H9 (cell line): Measurements from ENCODE around the gene MOV10. TPM values are rescaled to one million over a fixed set of nuclear protein-coding genes. Genes with fewer than 3 reads are reported as not detected.

ENCODE experiments used
- DNase-seq: peaks from one replicate; pipeline ENCODE4 v3.0.0-alpha.2; 2017
- H2AFZ ChIP-seq: one replicate; pipeline ENCODE4 v1.6.1; 2013; ENCODE audit warnings: mild to moderate bottlenecking, low read length, control low read depth, moderate library complexity
- H2AK5ac ChIP-seq: 2 replicates; pipeline ENCODE4 v1.6.1; 2013; ENCODE audit warnings: low read length, control low read depth, mixed read lengths; ENCODE audit not compliant: insufficient read length
- H2BK120ac ChIP-seq: one replicate; pipeline ENCODE4 v1.6.1; 2013; ENCODE audit warnings: low read depth, mild to moderate bottlenecking, low read length, control low read depth, inconsistent platforms; ENCODE audit not compliant: poor library complexity, severe bottlenecking
- H2BK12ac ChIP-seq: 2 replicates; pipeline ENCODE4 v1.6.1; 2013; ENCODE audit warnings: low read length, control low read depth, mixed read lengths, low read depth; ENCODE audit not compliant: insufficient read length
- H2BK15ac ChIP-seq: 2 replicates; pipeline ENCODE4 v1.6.1; 2013; ENCODE audit warnings: low read depth, low read length, control low read depth
- H2BK20ac ChIP-seq: one replicate; pipeline ENCODE4 v1.6.1; 2013; ENCODE audit warnings: low read depth, mild to moderate bottlenecking, low read length, control low read depth, inconsistent platforms; ENCODE audit not compliant: poor library complexity, severe bottlenecking
- H2BK5ac ChIP-seq: 2 replicates; pipeline ENCODE4 v1.6.1; 2013; ENCODE audit warnings: low read length, control low read depth, mixed read lengths; ENCODE audit not compliant: insufficient read length
- H3K14ac ChIP-seq: 2 replicates; pipeline ENCODE4 v1.6.1; 2013; ENCODE audit warnings: low read length, control low read depth; ENCODE audit not compliant: insufficient read depth
- H3K18ac ChIP-seq: 2 replicates; pipeline ENCODE4 v1.6.1; 2013; ENCODE audit warnings: low read depth, mild to moderate bottlenecking, mixed read lengths, low read length, control low read depth; ENCODE audit not compliant: insufficient read length
- H3K23ac ChIP-seq: 2 replicates; pipeline ENCODE4 v1.6.1; 2013; ENCODE audit warnings: low read length, control low read depth, mixed read lengths, low read depth; ENCODE audit not compliant: insufficient read length
- H3K23me2 ChIP-seq: 2 replicates; pipeline ENCODE4 v1.6.1; 2013; ENCODE audit warnings: low read depth, mild to moderate bottlenecking, mixed read lengths, low read length, control low read depth; ENCODE audit not compliant: insufficient read length, poor library complexity, severe bottlenecking
- H3K27ac ChIP-seq: 2 replicates; pipeline ENCODE4 v1.5.1; 2013; ENCODE audit warnings: low read length, control low read depth, mixed read lengths, low read depth; ENCODE audit not compliant: insufficient read length
- H3K27me3 ChIP-seq: 2 replicates; pipeline ENCODE4 v1.6.1; 2013; ENCODE audit warnings: low read length, control low read depth, inconsistent platforms; ENCODE audit not compliant: insufficient read depth
- H3K4ac ChIP-seq: 2 replicates; pipeline ENCODE4 v1.6.1; 2013; ENCODE audit warnings: low read depth, mild to moderate bottlenecking, control low read depth, inconsistent platforms, low read length, moderate library complexity
- H3K4me1 ChIP-seq: 2 replicates; pipeline ENCODE4 v1.6.1; 2013; ENCODE audit warnings: low read length, control low read depth, inconsistent platforms; ENCODE audit not compliant: insufficient read depth
- H3K4me2 ChIP-seq: 2 replicates; pipeline ENCODE4 v1.6.1; 2013; ENCODE audit warnings: low read length, control low read depth, mixed read lengths; ENCODE audit not compliant: insufficient read length, insufficient read depth
- H3K56ac ChIP-seq: 2 replicates; pipeline ENCODE4 v1.6.1; 2013; ENCODE audit warnings: low read depth, mild to moderate bottlenecking, mixed read lengths, low read length, control low read depth; ENCODE audit not compliant: insufficient read length
- H3K79me1 ChIP-seq: 2 replicates; pipeline ENCODE4 v1.6.1; 2013; ENCODE audit warnings: low read depth, mild to moderate bottlenecking, moderate library complexity, low read length, control low read depth, inconsistent platforms; ENCODE audit not compliant: insufficient read depth, poor library complexity, severe bottlenecking
- H3K79me2 ChIP-seq: 2 replicates; pipeline ENCODE4 v1.6.1; 2013; ENCODE audit warnings: low read length, control low read depth, inconsistent platforms; ENCODE audit not compliant: insufficient read depth
- H3K9ac ChIP-seq: 2 replicates; pipeline ENCODE4 v1.6.1; 2013; ENCODE audit warnings: low read length, control low read depth, mixed read lengths; ENCODE audit not compliant: insufficient read length; ENCODE audit errors: extremely low read depth
- H3K9me3 ChIP-seq: one replicate; pipeline ENCODE4 v1.6.1; 2013; ENCODE audit warnings: low read depth, low read length, inconsistent platforms; ENCODE audit not compliant: control insufficient read depth
- H3T11ph ChIP-seq: one replicate; pipeline ENCODE4 v1.6.1; 2013; ENCODE audit warnings: mild to moderate bottlenecking, low read length, control low read depth, inconsistent platforms
- H4K20me1 ChIP-seq: one replicate; pipeline ENCODE4 v1.6.1; 2013; ENCODE audit not compliant: control insufficient read depth, insufficient read length, insufficient read depth
- H4K5ac ChIP-seq: 2 replicates; pipeline ENCODE4 v1.6.1; 2013; ENCODE audit warnings: low read depth, mild to moderate bottlenecking, mixed read lengths, low read length, control low read depth; ENCODE audit not compliant: insufficient read length
- H4K8ac ChIP-seq: replicated peaks from 2 replicates; pipeline ENCODE4 v1.6.1; 2013; ENCODE audit warnings: low read length, control low read depth, mixed read lengths, low read depth; ENCODE audit not compliant: insufficient read length
- H4K91ac ChIP-seq: 2 replicates; pipeline ENCODE4 v1.6.1; 2013; ENCODE audit warnings: low read depth, mild to moderate bottlenecking, moderate library complexity, mixed read lengths, low read length, control low read depth; ENCODE audit not compliant: insufficient read length
- H3K27ac Mint-ChIP-seq, 3 experiments: 2 replicates in 2 of 3; 3 replicates in 1 of 3; pipeline ENCODE4 v1.8.0; 2020 to 2021; ENCODE audit warnings: mixed read lengths in 3 of 3, mild to moderate bottlenecking in 1 of 3, moderate library complexity in 1 of 3
- H3K27me3 Mint-ChIP-seq: 2 replicates; pipeline ENCODE4 v1.8.0; 2021; ENCODE audit warnings: low read depth, mild to moderate bottlenecking, moderate library complexity, mixed read lengths
- H3K36me3 Mint-ChIP-seq, 3 experiments: 2 replicates in 2 of 3; 3 replicates in 1 of 3; pipeline ENCODE4 v1.8.0; 2020 to 2021; ENCODE audit warnings: low read depth in 3 of 3, mixed read lengths in 3 of 3; ENCODE audit not compliant: insufficient read depth in 1 of 3
- H3K4me1 Mint-ChIP-seq, 2 experiments: 2 replicates each; pipeline ENCODE4 v1.8.0; 2020; ENCODE audit warnings: mixed read lengths in 2 of 2
- H3K4me3 Mint-ChIP-seq, 2 experiments: 2 replicates in 1 of 2; 3 replicates in 1 of 2; pipeline ENCODE4 v1.8.0; 2020 to 2021; ENCODE audit warnings: mild to moderate bottlenecking in 2 of 2, mixed read lengths in 2 of 2, moderate library complexity in 1 of 2
- H3K9me3 Mint-ChIP-seq, 2 experiments: 2 replicates in 1 of 2; 3 replicates in 1 of 2; pipeline ENCODE4 v1.8.0; 2020; ENCODE audit warnings: mild to moderate bottlenecking in 2 of 2, mixed read lengths in 2 of 2, moderate library complexity in 1 of 2
- CTCF ChIP-seq: fragments of 200-600 bp; sonication (generic); conservative IDR thresholded peaks from 3 replicates; pipeline ENCODE4 v1.8.0; 2021; ENCODE audit warnings: antibody characterized with exemption, mild to moderate bottlenecking
- WGBS: extraction: QIAGEN DNeasy Blood & Tissue Kit; methylation state at CpG from one replicate; pipeline ENCODE4 v1.1.7; 2013; ENCODE audit warnings: missing lambda C conversion rate, low lambda C conversion rate, mixed read lengths; ENCODE audit not compliant: insufficient read length; ENCODE audit errors: extremely low coverage; 5-methylcytosine and 5-hydroxymethylcytosine counted together
- total RNA-seq: library from RNA; stranded (reverse); gene quantifications from 2 replicates; pipeline ENCODE4 v1.2.1, GENCODE V29; 2021

MOV10 gene
- total RNA-seq, 1 experiment from 2014 or later, result 77.8 TPM

GRCh38 chr1:112704934-112705627, 30.6 kb downstream of the MOV10 start:
- no CpG with 5 or more reads among the region's 13 CpGs for WGBS
- peaks cover 61% of the 10 kb centered on the region for H3K27me3 Mint-ChIP-seq
- peak overlapping the region; percentile 66 for H3K4me2 ChIP-seq
- H3K27ac Mint-ChIP-seq, result peak overlapping the region in 2 of 3 experiments; percentile 76 to 88; a peak in 5 of 7 replicates
- no peaks in the 10 kb centered on the region; a peak in 1 of 5 replicates for H3K9me3 Mint-ChIP-seq
- no peak overlapping the region for H2BK5ac ChIP-seq
- DNase-seq, result peak; percentile 97
- no peak overlapping the region for H2BK120ac ChIP-seq
- H3K4me1 ChIP-seq, result peaks cover 15% of the 10 kb centered on the region
- H3K79me1 ChIP-seq, result no peaks in the 10 kb centered on the region
- H3T11ph ChIP-seq, result no peak overlapping the region
- no peaks in the 10 kb centered on the region for H4K20me1 ChIP-seq
- no peak overlapping the region for H2BK15ac ChIP-seq
- TF ChIP-seq CTCF, result no peak
- H3K23ac ChIP-seq, result no peak overlapping the region
- H3K23me2 ChIP-seq, result peaks cover 13% of the 10 kb centered on the region
- peak overlapping the region; percentile 72 to 84 for H3K4me3 Mint-ChIP-seq
- no peak overlapping the region for H4K5ac ChIP-seq
- H3K9me3 ChIP-seq, result no peaks in the 10 kb centered on the region
- H3K56ac ChIP-seq, result no peak overlapping the region
- H3K14ac ChIP-seq, result no peak overlapping the region
- H3K27ac ChIP-seq, result no peak overlapping the region
- H3K9ac ChIP-seq, result no peak overlapping the region
- H2BK12ac ChIP-seq, result no peak overlapping the region
- no peak overlapping the region for H2BK20ac ChIP-seq
- H4K91ac ChIP-seq, result no peak overlapping the region
- H2AFZ ChIP-seq, result no peak overlapping the region
- no peak overlapping the region for H3K4ac ChIP-seq
- H2AK5ac ChIP-seq, result no peak overlapping the region
- H3K27me3 ChIP-seq, result peaks cover 4% of the 10 kb centered on the region; the same call in 1 of the 2 replicates
- peaks cover 12 to 41% (median 35%) of the 10 kb centered on the region in 3 experiments; a peak in 6 of 7 replicates for H3K36me3 Mint-ChIP-seq
- H3K4me1 Mint-ChIP-seq, result peaks cover 62 to 70% of the 10 kb centered on the region in 2 experiments
- H3K18ac ChIP-seq, result no peak overlapping the region
- no peak overlapping the region for H4K8ac ChIP-seq
- no peaks in the 10 kb centered on the region for H3K79me2 ChIP-seq
